Tibial nerve (tissue), 4 donors: Measurements from ENCODE around the gene GSN.

Source experiments
- CTCF ChIP-seq, 5 experiments: fragments of 200-600 bp in 3 of 5; fragments of 450-650 bp in 2 of 5; sonication (generic) in 3 of 5; IDR thresholded peaks; one replicate each; pipeline ENCODE4 v1.5.1; 2016 to 2019; ENCODE audit warnings: antibody characterized with exemption in 5 of 5, mild to moderate bottlenecking in 3 of 5, moderate library complexity in 2 of 5
- EP300 ChIP-seq, 2 donors: sonication (generic); formaldehyde crosslinking; IDR thresholded peaks; one replicate each; pipeline ENCODE4 v1.6.1; 2017; ENCODE audit warnings: antibody characterized with exemption in 2 of 2, mild to moderate bottlenecking in 1 of 2
- POLR2A ChIP-seq, 2 donors: fragments of 450-650 bp; IDR thresholded peaks; one replicate each; pipeline ENCODE4 v1.6.1; 2017; ENCODE audit warnings: antibody characterized with exemption in 2 of 2, mild to moderate bottlenecking in 2 of 2, moderate library complexity in 2 of 2

GRCh38 chr9:121259498-121259897 is 8.5 kb upstream of the GSN start:
- TF ChIP-seq CTCF (IDR thresholded peaks at IDR 0.05) (no peak), POLR2A (IDR thresholded peaks at IDR 0.05) (no peak), EP300 (IDR thresholded peaks at IDR 0.05) (no peak)
